ENCODE results near the gene MLIP.
"Not testable (repeated sequence)": the region's sequence is repeated elsewhere in the genome, so short reads cannot be mapped to it uniquely, and the experiment has no call there.

The MLIP gene

GRCh38 chr6:54156650-54157250, 45.5 kb downstream of the MLIP start:
- no peak for DNase-seq

GRCh38 chr6:54157405-54157804, 46.2 kb downstream of the MLIP start:
- no peak for DNase-seq

- DNase-seq: no peak
Observed at GRCh38 chr6:54173089-54173488, 61.8 kb downstream of the MLIP start.

- no peak for DNase-seq
Observed at GRCh38 chr6:54179152-54179551, 67.9 kb downstream of the MLIP start.

- DNase-seq: no peak
Observed at GRCh38 chr6:54183616-54184015, 72.4 kb downstream of the MLIP start.

- DNase-seq: no peak
Observed at GRCh38 chr6:54185885-54186284, 74.6 kb downstream of the MLIP start.

- DNase-seq: no peak
Observed at GRCh38 chr6:54188846-54189245, 77.6 kb downstream of the MLIP start.

- DNase-seq: peak; percentile 12
Observed at GRCh38 chr6:54191461-54191860, 80.2 kb downstream of the MLIP start.

GRCh38 chr6:54192993-54193392, 81.8 kb downstream of the MLIP start:
- DNase-seq: no peak

- no peak for DNase-seq
Observed at GRCh38 chr6:54193560-54193959, 82.3 kb downstream of the MLIP start.

- no peak for DNase-seq
Observed at GRCh38 chr6:54194067-54194466, 82.8 kb downstream of the MLIP start.

- DNase-seq: no peak
Observed at GRCh38 chr6:54195637-54196036, 84.4 kb downstream of the MLIP start.

- no peak for DNase-seq
Observed at GRCh38 chr6:54196905-54197304, 85.7 kb downstream of the MLIP start.

GRCh38 chr6:54198134-54198533, 86.9 kb downstream of the MLIP start:
- no peak for DNase-seq

- DNase-seq: not testable (repeated sequence)
Observed at GRCh38 chr6:54203474-54204035, 92.3 kb downstream of the MLIP start.

- DNase-seq: no peak
Observed at GRCh38 chr6:54204921-54205591, 93.8 kb downstream of the MLIP start.

GRCh38 chr6:54206510-54206909, 95.3 kb downstream of the MLIP start:
- DNase-seq: no peak

- DNase-seq: not testable (repeated sequence)
Observed at GRCh38 chr6:54209983-54210382, 98.7 kb downstream of the MLIP start.

GRCh38 chr6:54214286-54214685, 103.0 kb downstream of the MLIP start:
- no peak for DNase-seq

GRCh38 chr6:54216336-54216735, 105.1 kb downstream of the MLIP start:
- DNase-seq: no peak

- no peak for DNase-seq
Observed at GRCh38 chr6:54217018-54217417, 105.8 kb downstream of the MLIP start.

- DNase-seq: no peak
Observed at GRCh38 chr6:54222217-54222616, 111.0 kb downstream of the MLIP start.

- DNase-seq: no peak
Observed at GRCh38 chr6:54232703-54233102, 121.5 kb downstream of the MLIP start.

GRCh38 chr6:54234539-54234938, 123.3 kb downstream of the MLIP start:
- DNase-seq: no peak

GRCh38 chr6:54236984-54237383, 125.7 kb downstream of the MLIP start:
- DNase-seq: no peak

All from NCI-H748 treated with DMSO at 0.1 percent for 48 hours (cell line).